Measurements from ENCODE around the gene ABI1. TPM values are rescaled to one million over a fixed set of nuclear protein-coding genes. Genes with fewer than 3 reads are reported as not detected.

The ABI1 gene
- total and polyA plus RNA-seq, 2 of the 13 experiments (the other 11 are each of a cell fraction or from before 2014, with no cell fraction given) = 20.9 to 22.9 TPM

DNA sequence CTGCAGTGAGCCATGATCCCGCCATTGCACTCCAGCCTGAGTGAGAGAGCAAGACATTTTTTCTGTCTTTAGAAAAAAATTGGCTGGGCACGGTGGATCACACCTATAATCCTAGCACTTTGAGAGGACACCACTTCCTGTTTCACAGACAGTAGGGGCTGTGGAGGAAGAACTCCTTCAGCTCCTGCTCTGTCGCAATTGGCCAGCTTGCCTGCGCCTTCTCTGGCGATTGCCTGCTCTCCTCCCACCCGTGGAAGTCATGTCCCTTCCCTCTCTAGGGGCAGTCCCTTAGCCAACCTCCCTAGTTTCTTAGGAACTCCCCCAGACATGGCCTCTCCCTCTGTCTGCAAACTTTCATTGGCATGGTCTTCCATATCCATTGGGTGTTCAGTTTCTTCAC lies 154.6 kb downstream of the ABI1 start:
- 100% methylated on average over 6 of the region's 6 CpGs for WGBS (ENCODE audit: low lambda C conversion rate)

More for the DNA sequence above, 154.6 kb downstream of the ABI1 start:
- intact Hi-C loops (cut with micrococcal nuclease; ENCODE audit: unreplicated experiment) = no loop called here
- peaks cover 19% of the 10 kb centered on the region for H3K4me1 ChIP-seq (ENCODE audit: insufficient read depth, low read length)
- in situ Hi-C loops (cut with HindIII; ENCODE audit: extremely low pct_ligation_motif_present, low pct_unique_long_range_greater_than_20kb) = no loop called here
- no TSS peak for BruUV-seq (replicated peaks)
- H3K4me3 ChIP-seq (replicated peaks in 1 of 3; ENCODE audit: insufficient read depth in 1 of 3, low read depth in 2 of 3, low read length in 3 of 3) = no peak overlapping the region
- ChIA-PET POLR2A (no interaction called here), CTCF (ENCODE audit: low intra/inter-chr PET ratio, low total read pairs) (no interaction called here)
- H2AFZ ChIP-seq (ENCODE audit: low read length) = no peak overlapping the region
- peaks cover 18% of the 10 kb centered on the region for H3K79me2 ChIP-seq (ENCODE audit: insufficient read depth, low read length)
- TF ChIP-seq, protein P1, sequence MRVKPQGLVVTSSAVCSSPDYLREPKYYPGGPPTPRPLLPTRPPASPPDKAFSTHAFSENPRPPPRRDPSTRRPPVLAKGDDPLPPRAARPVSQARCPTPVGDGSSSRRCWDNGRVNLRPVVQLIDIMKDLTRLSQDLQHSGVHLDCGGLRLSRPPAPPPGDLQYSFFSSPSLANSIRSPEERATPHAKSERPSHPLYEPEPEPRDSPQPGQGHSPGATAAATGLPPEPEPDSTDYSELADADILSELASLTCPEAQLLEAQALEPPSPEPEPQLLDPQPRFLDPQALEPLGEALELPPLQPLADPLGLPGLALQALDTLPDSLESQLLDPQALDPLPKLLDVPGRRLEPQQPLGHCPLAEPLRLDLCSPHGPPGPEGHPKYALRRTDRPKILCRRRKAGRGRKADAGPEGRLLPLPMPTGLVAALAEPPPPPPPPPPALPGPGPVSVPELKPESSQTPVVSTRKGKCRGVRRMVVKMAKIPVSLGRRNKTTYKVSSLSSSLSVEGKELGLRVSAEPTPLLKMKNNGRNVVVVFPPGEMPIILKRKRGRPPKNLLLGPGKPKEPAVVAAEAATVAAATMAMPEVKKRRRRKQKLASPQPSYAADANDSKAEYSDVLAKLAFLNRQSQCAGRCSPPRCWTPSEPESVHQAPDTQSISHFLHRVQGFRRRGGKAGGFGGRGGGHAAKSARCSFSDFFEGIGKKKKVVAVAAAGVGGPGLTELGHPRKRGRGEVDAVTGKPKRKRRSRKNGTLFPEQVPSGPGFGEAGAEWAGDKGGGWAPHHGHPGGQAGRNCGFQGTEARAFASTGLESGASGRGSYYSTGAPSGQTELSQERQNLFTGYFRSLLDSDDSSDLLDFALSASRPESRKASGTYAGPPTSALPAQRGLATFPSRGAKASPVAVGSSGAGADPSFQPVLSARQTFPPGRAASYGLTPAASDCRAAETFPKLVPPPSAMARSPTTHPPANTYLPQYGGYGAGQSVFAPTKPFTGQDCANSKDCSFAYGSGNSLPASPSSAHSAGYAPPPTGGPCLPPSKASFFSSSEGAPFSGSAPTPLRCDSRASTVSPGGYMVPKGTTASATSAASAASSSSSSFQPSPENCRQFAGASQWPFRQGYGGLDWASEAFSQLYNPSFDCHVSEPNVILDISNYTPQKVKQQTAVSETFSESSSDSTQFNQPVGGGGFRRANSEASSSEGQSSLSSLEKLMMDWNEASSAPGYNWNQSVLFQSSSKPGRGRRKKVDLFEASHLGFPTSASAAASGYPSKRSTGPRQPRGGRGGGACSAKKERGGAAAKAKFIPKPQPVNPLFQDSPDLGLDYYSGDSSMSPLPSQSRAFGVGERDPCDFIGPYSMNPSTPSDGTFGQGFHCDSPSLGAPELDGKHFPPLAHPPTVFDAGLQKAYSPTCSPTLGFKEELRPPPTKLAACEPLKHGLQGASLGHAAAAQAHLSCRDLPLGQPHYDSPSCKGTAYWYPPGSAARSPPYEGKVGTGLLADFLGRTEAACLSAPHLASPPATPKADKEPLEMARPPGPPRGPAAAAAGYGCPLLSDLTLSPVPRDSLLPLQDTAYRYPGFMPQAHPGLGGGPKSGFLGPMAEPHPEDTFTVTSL (CRISPR knock-in tag; IDR thresholded peaks at IDR 0.05; ENCODE audit: borderline replicate concordance) = no peak
- TF ChIP-seq ZNF296 (CRISPR knock-in tag; conservative IDR thresholded peaks at IDR 0.05) (no peak), MED8 (CRISPR knock-in tag; IDR thresholded peaks at IDR 0.05; ENCODE audit: insufficient replicate concordance) (no peak), ZC3H4 (CRISPR knock-in tag; IDR thresholded peaks at IDR 0.05; ENCODE audit: borderline replicate concordance) (no peak), ZNF670 (CRISPR knock-in tag; IDR thresholded peaks at IDR 0.05; ENCODE audit: borderline replicate concordance) (no peak), ZNF687 (CRISPR knock-in tag; IDR thresholded peaks at IDR 0.05) (no peak)
- no peak overlapping the region for H3K9ac ChIP-seq (ENCODE audit: insufficient read depth, low read depth, low read length)
- no peak overlapping the region for H3K4me2 ChIP-seq (ENCODE audit: low read depth, low read length)
- DNase-seq (ENCODE audit: low spot score) = no peak
- FAIRE-seq = no peak
- H3K9me3 ChIP-seq (ENCODE audit: low read length) = no peaks in the 10 kb centered on the region
- peaks cover 9 to 51% of the 10 kb centered on the region in 2 experiments for H3K36me3 ChIP-seq (replicated peaks in 1 of 2; ENCODE audit: control insufficient read depth in 1 of 2, insufficient read depth in 2 of 2, low read length in 2 of 2)
- no peak for ATAC-seq
- no peaks in the 10 kb centered on the region for H3K27me3 ChIP-seq (ENCODE audit: control insufficient read depth in 1 of 2, insufficient read depth in 2 of 2, low read length in 2 of 2)
- no peak overlapping the region for H3K27ac ChIP-seq (ENCODE audit: extremely low read length, insufficient read depth, low read length)
- H4K20me1 ChIP-seq (ENCODE audit: insufficient read depth, low read length) = no peaks in the 10 kb centered on the region
